PC-3 (cell line): ENCODE data around the gene ZNF764. TPM values are rescaled to one million over a fixed set of nuclear protein-coding genes. Genes with fewer than 3 reads are reported as not detected.
A peak's percentile ranks its signal among the peaks of the same experiment; 100 is the strongest.

Experiments used
- ATAC-seq: fragments of 200-7000 bp; cut with Tn5 transposase; 2 replicates; pipeline ENCODE4 v1.9.1; 2020; ENCODE audit warnings: mild to moderate bottlenecking, moderate library complexity
- BruUV-seq: library from RNA; stranded (reverse); fragments of 400-500 nt; replicated peaks from 2 replicates; lab custom pipeline; 2021; lab: Mats Ljungman, UMichigan
- CTCF ChIA-PET: fragments of 300-600 bp; sonication (Branson Sonifier 250); formaldehyde crosslinking; loops from one replicate; lab custom pipeline; 2022; ENCODE audit warnings: antibody characterized with exemption; lab: Charles Lee
- POLR2A ChIA-PET: fragments of 300-600 bp; sonication (Branson Sonifier 250); formaldehyde crosslinking; loops from one replicate; lab custom pipeline; 2022; ENCODE audit warnings: antibody characterized with exemption; ENCODE audit not compliant: unreplicated experiment; lab: Charles Lee
- DNase-seq: peaks from one replicate; pipeline ENCODE4 v3.0.0-alpha.2; 2015
- H2AFZ ChIP-seq: fragments of 300-600 bp; sonication (generic); 2 replicates; pipeline ENCODE4 v1.6.0; 2016; ENCODE audit warnings: antibody characterized with exemption, low read length
- H3F3A ChIP-seq: fragments of 300-600 bp; sonication (generic); one replicate; pipeline ENCODE4 v1.6.0; 2017; ENCODE audit warnings: antibody characterized with exemption, low read length, control low read depth, mild to moderate bottlenecking; ENCODE audit not compliant: unreplicated experiment
- H3K27ac ChIP-seq: fragments of 300-600 bp; sonication (generic); 2 replicates; pipeline ENCODE4 v1.5.1; 2016; ENCODE audit warnings: mild to moderate bottlenecking, low read length
- H3K27me3 ChIP-seq: fragments of 300-600 bp; sonication (generic); 2 replicates; pipeline ENCODE4 v1.6.1; 2016; ENCODE audit warnings: low read length, mixed read lengths
- H3K36me3 ChIP-seq: fragments of 300-600 bp; sonication (generic); 2 replicates; pipeline ENCODE4 v1.6.1; 2016; ENCODE audit warnings: low read depth, mixed run types, low read length, mixed read lengths
- H3K4me1 ChIP-seq: fragments of 300-600 bp; sonication (generic); 2 replicates; pipeline ENCODE4 v1.5.1; 2016; ENCODE audit warnings: low read length; ENCODE audit not compliant: insufficient read depth
- H3K4me2 ChIP-seq: fragments of 300-600 bp; sonication (generic); 2 replicates; pipeline ENCODE4 v1.6.0; 2016; ENCODE audit warnings: low read length
- H3K4me3 ChIP-seq: fragments of 300-600 bp; sonication (generic); 2 replicates; pipeline ENCODE4 v1.5.1; 2016; ENCODE audit warnings: mild to moderate bottlenecking, low read length, mixed read lengths
- H3K79me2 ChIP-seq: fragments of 300-600 bp; sonication (generic); 2 replicates; pipeline ENCODE4 v1.6.1; 2017; ENCODE audit warnings: low read length, mixed read lengths
- H3K9ac ChIP-seq: fragments of 300-600 bp; sonication (generic); 2 replicates; pipeline ENCODE4 v1.6.0; 2016; ENCODE audit warnings: mild to moderate bottlenecking, low read length
- H3K9me2 ChIP-seq: fragments of 300-600 bp; sonication (generic); replicated peaks from 2 replicates; pipeline ENCODE4 v1.6.1; 2016; ENCODE audit warnings: mixed run types, low read length, mixed read lengths
- H3K9me3 ChIP-seq: fragments of 300-600 bp; sonication (generic); 2 replicates; pipeline ENCODE4 v1.6.1; 2016; ENCODE audit warnings: low read length, mixed read lengths
- H4K20me1 ChIP-seq: fragments of 300-600 bp; sonication (generic); 2 replicates; pipeline ENCODE4 v1.6.1; 2016; ENCODE audit warnings: low read length, mixed read lengths
- CTCF ChIP-seq: fragments of 300-600 bp; sonication (generic); conservative IDR thresholded peaks from 2 replicates; pipeline ENCODE4 v1.5.1; 2017; ENCODE audit warnings: antibody characterized with exemption, low read depth, mild to moderate bottlenecking, low read length
- EZH2 ChIP-seq: fragments of 300-600 bp; sonication (generic); IDR thresholded peaks from one replicate; pipeline ENCODE4 v1.6.1; 2017; ENCODE audit warnings: antibody characterized with exemption, mild to moderate bottlenecking, low read length; ENCODE audit not compliant: unreplicated experiment
- EZH2phosphoT487 ChIP-seq: fragments of 300-600 bp; sonication (generic); IDR thresholded peaks from 2 replicates; pipeline ENCODE4 v1.6.1; 2018; ENCODE audit warnings: mild to moderate bottlenecking, antibody characterized with exemption, low read length, borderline replicate concordance
- intact Hi-C: fragments of 100-400 bp; cut with micrococcal nuclease; formaldehyde crosslinking; loops from 2 replicates; pipeline ENCODE4 v1.9.0; 2023
- total RNA-seq: library from RNA; depleted of rRNA; stranded (reverse); fragments of >200 nt; gene quantifications from 2 replicates; pipeline ENCODE4 v1.2.3, GENCODE V29; 2014

The ZNF764 gene
- total RNA-seq, 1 experiment from 2014 or later: 8.1 TPM

GRCh38 chr16:30588651-30589050 is 30.5 kb upstream of the ZNF764 start:
- no peaks in the 10 kb centered on the region for H4K20me1 ChIP-seq
- H3K9me2 ChIP-seq: no peaks in the 10 kb centered on the region
- BruUV-seq: no TSS peak
- H3K27ac ChIP-seq: no peak overlapping the region
- TF ChIP-seq CTCF (no peak), EZH2 (no peak), EZH2phosphoT487 (no peak)
- DNase-seq (no peak), ATAC-seq (no peak)
- peaks cover 13% of the 10 kb centered on the region; the same call in 1 of the 2 replicates for H3K4me1 ChIP-seq
- H2AFZ ChIP-seq: no peak overlapping the region
- H3K36me3 ChIP-seq: no peaks in the 10 kb centered on the region
- intact Hi-C loops: no loop called here
- ChIA-PET POLR2A (no interaction called here), CTCF (no interaction called here)
- peaks cover 34% of the 10 kb centered on the region for H3K79me2 ChIP-seq
- H3K4me3 ChIP-seq: no peak overlapping the region
- H3F3A ChIP-seq: no peaks in the 10 kb centered on the region
- H3K9me3 ChIP-seq: no peaks in the 10 kb centered on the region
- no peak overlapping the region for H3K4me2 ChIP-seq
- no peak overlapping the region for H3K9ac ChIP-seq
- H3K27me3 ChIP-seq: no peaks in the 10 kb centered on the region

DNA sequence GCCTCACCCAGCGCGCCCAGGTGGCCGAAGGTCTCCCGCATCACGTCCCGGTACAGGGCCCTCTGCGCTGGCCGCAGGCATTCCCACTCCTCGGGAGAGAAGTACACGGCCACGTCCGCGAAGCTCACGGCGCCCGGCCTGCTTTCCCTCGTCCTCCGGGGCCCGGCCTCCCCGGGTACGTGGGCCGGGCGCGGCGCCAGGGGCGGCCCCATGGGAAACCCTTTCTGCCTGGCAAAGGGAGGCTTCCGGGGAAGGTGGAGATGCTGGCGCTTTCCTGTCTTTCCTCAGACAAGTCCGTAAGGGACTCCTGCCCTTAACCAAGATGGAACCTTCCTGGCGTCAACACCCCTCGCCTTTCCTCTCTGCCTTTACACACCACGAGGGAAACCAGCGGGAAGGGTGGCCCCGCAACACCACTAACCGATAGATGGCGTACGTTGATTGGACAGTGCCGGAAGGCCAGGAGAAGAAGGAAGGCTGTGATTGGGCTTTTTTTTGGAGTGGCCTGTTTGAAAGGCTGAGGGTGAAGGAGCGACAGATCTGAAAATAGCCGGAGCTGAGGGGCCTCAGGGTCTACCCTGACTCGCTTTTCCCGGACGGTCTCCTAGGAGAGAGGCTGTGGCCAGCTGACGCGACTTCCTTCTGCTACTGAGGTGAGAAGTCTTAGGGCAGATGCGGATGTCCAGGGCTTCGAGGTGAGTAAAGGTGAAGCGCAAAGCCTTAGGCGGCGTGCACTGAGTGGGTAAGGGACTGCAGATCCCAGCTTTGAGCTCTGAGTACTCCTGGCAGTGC is 27.4 kb upstream of the ZNF764 start, which contains the start of gene ZNF785:
ZNF785 (minus strand) TSS at position 298 of the 792 bp plus-strand sequence; CDS start at position 212, 86 bp downstream.
- H4K20me1 ChIP-seq: no peaks in the 10 kb centered on the region
- ChIA-PET CTCF (interaction anchor here (0.6 kb wide), 1 partner anchor 156 kb away, joined by 3 read pairs; the partner anchor contains the start of gene DCTPP1), POLR2A (interaction anchor here (0.8 kb wide), 1 partner anchor 27 kb away, joined by 5 read pairs; the partner anchor contains the start of gene ZNF764)
- no peak for TF ChIP-seq CTCF
- no peak for TF ChIP-seq EZH2phosphoT487
- TF ChIP-seq EZH2: no peak
- ATAC-seq (peak; percentile 96), DNase-seq (peak; percentile 97)
- H3K4me1 ChIP-seq: peaks cover 13% of the 10 kb centered on the region; the same call in 1 of the 2 replicates
- intact Hi-C loops: loop anchor here (1.0 kb wide), 1 partner anchor 27 kb away; the partner anchor contains the start of gene ZNF764
- no peaks in the 10 kb centered on the region for H3K9me3 ChIP-seq
- no peaks in the 10 kb centered on the region for H3F3A ChIP-seq
- no peaks in the 10 kb centered on the region for H3K9me2 ChIP-seq
- peak within 1 kb of the TSS; percentile 95 for H2AFZ ChIP-seq
- H3K36me3 ChIP-seq: peaks cover 4% of the 10 kb centered on the region; the same call in 1 of the 2 replicates
- H3K27ac ChIP-seq: peak within 1 kb of the TSS; percentile 77
- peak within 1 kb of the TSS; percentile 95 for H3K9ac ChIP-seq
- H3K79me2 ChIP-seq: peaks cover 48% of the 10 kb centered on the region
- peak within 1 kb of the TSS; percentile 99 for H3K4me2 ChIP-seq
- BruUV-seq: TSS peak; percentile 81
- no peaks in the 10 kb centered on the region for H3K27me3 ChIP-seq
- H3K4me3 ChIP-seq: peak within 1 kb of the TSS; percentile 83
